ENCODE measurements around the gene FAM241B. TPM values are rescaled to one million over a fixed set of nuclear protein-coding genes. Genes with fewer than 3 reads are reported as not detected.

FAM241B gene
- total RNA-seq, 1 donor from 2014 or later: 2.6 TPM

DNA sequence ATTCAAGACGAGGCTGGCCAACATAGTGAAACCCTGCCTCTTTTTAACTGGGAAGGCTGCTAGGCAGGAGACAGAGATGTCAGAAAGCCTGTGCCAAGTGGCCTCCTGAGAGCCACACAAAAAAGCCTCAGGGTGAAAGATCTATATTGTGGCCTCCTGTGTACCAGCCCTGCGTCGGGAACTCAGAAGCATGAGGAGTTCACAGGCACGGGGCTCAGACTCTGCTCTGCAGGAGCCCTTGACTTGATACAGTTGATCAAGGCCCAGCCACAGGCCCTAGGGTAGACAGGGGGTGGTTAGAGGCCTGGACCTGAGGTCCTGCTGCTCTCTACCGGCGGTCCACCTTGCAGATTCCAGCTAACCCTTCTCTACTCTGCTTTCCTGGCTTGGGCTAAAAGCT, 30.2 kb downstream of the FAM241B start:
- Histone ChIP-seq H3K27ac (no peak overlapping the region), H3K36me3 (no peaks in the 10 kb centered on the region), H3K4me1 (peaks cover 27% of the 10 kb centered on the region), H4K20me1 (ENCODE audit: low read depth) (no peaks in the 10 kb centered on the region), H3K9ac (no peak overlapping the region), H3F3A (ENCODE audit: low read depth) (no peaks in the 10 kb centered on the region), H3K9me3 (ENCODE audit: low read depth) (no peaks in the 10 kb centered on the region), H3K4me2 (no peak overlapping the region), H3K27me3 (no peaks in the 10 kb centered on the region), H2AFZ (replicated peaks) (no peak overlapping the region), H3K79me2 (ENCODE audit: low read depth) (no peaks in the 10 kb centered on the region), H3K4me3 (no peak overlapping the region)
- TF ChIP-seq, protein P1, sequence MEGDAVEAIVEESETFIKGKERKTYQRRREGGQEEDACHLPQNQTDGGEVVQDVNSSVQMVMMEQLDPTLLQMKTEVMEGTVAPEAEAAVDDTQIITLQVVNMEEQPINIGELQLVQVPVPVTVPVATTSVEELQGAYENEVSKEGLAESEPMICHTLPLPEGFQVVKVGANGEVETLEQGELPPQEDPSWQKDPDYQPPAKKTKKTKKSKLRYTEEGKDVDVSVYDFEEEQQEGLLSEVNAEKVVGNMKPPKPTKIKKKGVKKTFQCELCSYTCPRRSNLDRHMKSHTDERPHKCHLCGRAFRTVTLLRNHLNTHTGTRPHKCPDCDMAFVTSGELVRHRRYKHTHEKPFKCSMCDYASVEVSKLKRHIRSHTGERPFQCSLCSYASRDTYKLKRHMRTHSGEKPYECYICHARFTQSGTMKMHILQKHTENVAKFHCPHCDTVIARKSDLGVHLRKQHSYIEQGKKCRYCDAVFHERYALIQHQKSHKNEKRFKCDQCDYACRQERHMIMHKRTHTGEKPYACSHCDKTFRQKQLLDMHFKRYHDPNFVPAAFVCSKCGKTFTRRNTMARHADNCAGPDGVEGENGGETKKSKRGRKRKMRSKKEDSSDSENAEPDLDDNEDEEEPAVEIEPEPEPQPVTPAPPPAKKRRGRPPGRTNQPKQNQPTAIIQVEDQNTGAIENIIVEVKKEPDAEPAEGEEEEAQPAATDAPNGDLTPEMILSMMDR (IDR thresholded peaks at IDR 0.05): no peak
- TF ChIP-seq EZH2phosphoT487 (IDR thresholded peaks at IDR 0.05) (no peak), EZH2 (IDR thresholded peaks at IDR 0.05) (no peak)
- H3K9me3 Mint-ChIP-seq: no peaks in the 10 kb centered on the region
- no peaks in the 10 kb centered on the region for H3K36me3 Mint-ChIP-seq
- H3K4me1 Mint-ChIP-seq: peaks cover 40% of the 10 kb centered on the region
- H3K27ac Mint-ChIP-seq: no peak overlapping the region
- no peak for DNase-seq (ENCODE audit: low spot score)
- no peak overlapping the region for H3K4me3 Mint-ChIP-seq
- peaks cover 12% of the 10 kb centered on the region for H3K27me3 Mint-ChIP-seq (ENCODE audit: insufficient read depth, low read depth)

DNA sequence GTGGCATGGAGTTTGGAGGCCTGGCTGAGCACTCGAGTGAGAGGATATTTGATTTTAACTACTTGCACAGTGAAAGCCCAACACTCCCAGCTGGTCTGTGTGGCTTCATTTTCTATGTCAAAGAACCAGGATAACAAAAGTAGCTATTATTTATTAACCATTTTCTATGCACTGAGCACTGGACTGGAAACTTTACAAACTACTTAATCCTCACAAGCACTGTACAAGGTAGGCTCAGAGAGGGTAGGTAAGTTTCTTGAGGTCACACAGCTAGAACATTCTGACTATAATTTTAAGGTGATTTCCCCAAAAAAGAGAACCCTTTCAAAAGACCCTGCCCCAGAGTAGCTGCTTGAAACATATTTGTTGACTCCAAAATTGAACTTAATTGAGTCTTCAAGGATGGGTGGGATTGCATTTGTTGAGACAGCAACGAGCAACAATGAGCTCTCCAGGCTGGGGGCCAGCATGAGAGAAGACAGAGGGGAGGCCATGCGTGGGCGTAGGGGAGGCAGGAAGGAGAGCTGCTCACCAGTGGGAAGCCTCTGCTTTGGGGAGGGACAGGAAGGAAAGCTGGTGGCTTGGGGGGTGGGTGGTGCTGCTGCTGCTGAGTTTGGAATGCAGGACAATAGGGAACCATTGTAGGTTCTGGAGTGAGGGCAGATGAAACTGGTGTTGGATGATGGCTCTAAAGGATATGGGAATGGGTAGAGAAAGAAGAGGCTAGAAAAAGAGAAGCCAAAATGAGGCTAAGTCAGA, 31.5 kb downstream of the FAM241B start:
- no peak for DNase-seq (ENCODE audit: low spot score)
- Histone ChIP-seq H3F3A (ENCODE audit: low read depth) (no peaks in the 10 kb centered on the region), H3K27ac (no peak overlapping the region), H3K4me1 (peaks cover 16% of the 10 kb centered on the region), H3K4me3 (no peak overlapping the region), H3K79me2 (ENCODE audit: low read depth) (no peaks in the 10 kb centered on the region), H3K9me3 (ENCODE audit: low read depth) (no peaks in the 10 kb centered on the region), H4K20me1 (ENCODE audit: low read depth) (no peaks in the 10 kb centered on the region), H3K27me3 (no peaks in the 10 kb centered on the region), H2AFZ (replicated peaks) (no peak overlapping the region), H3K36me3 (no peaks in the 10 kb centered on the region), H3K9ac (no peak overlapping the region), H3K4me2 (no peak overlapping the region)
- no peak overlapping the region for H3K4me3 Mint-ChIP-seq
- H3K9me3 Mint-ChIP-seq: no peaks in the 10 kb centered on the region
- peaks cover 14% of the 10 kb centered on the region for H3K27me3 Mint-ChIP-seq (ENCODE audit: insufficient read depth, low read depth)
- peak overlapping the region; percentile 39 for H3K27ac Mint-ChIP-seq
- H3K4me1 Mint-ChIP-seq: peaks cover 34% of the 10 kb centered on the region
- no peak for TF ChIP-seq EZH2 (IDR thresholded peaks at IDR 0.05)
- no peak for TF ChIP-seq EZH2phosphoT487 (IDR thresholded peaks at IDR 0.05)
- TF ChIP-seq, protein P1 (IDR thresholded peaks at IDR 0.05): no peak
- H3K36me3 Mint-ChIP-seq: no peaks in the 10 kb centered on the region

DNA sequence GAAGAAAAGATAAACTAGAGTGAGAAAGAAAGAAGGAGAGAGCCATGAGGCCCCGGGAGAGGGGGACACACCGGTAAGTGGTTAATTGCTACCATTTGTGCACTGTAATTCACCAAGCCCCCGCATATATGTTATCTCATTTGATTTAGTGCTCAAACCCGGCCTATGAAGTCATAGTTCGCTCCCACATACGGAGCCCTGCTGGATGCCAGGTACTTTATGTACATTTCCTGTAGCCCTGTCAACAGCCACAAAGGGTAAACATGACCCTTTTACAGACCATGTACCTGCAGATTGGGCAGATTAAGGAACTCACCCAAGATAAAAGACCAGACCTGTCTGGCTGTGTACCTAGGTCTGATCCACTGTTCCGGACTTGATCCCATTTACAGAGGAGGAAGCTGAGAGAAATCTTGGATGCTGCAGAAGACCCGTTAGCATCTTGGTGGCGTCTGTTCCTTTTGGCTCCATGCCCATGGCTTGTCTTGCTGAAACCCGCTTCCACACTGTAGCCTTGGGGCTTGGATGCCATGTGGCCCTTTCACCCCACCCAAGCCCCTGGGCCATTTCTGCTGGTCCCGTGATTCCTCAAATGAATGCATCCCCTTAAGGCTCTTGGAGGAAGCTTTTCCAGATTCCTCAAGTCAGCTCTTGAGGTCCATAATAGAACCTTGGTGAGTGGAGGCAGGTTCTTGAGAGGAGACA, 32.3 kb downstream of the FAM241B start:
- no peak overlapping the region for H3K27ac ChIP-seq
- no peak overlapping the region for H3K4me3 Mint-ChIP-seq
- no peak overlapping the region for H3K4me2 ChIP-seq
- H3K9me3 ChIP-seq (ENCODE audit: low read depth): no peaks in the 10 kb centered on the region
- no peak for DNase-seq (ENCODE audit: low spot score)
- H3K4me1 ChIP-seq: peaks cover 9% of the 10 kb centered on the region
- no peaks in the 10 kb centered on the region for H3K27me3 ChIP-seq
- H3K27ac Mint-ChIP-seq: peak overlapping the region; percentile 12
- H3F3A ChIP-seq (ENCODE audit: low read depth): no peaks in the 10 kb centered on the region
- no peaks in the 10 kb centered on the region for H4K20me1 ChIP-seq (ENCODE audit: low read depth)
- H3K4me3 ChIP-seq: no peak overlapping the region
- no peaks in the 10 kb centered on the region for H3K36me3 Mint-ChIP-seq
- no peak overlapping the region for H3K9ac ChIP-seq
- H3K36me3 ChIP-seq: no peaks in the 10 kb centered on the region
- no peaks in the 10 kb centered on the region for H3K79me2 ChIP-seq (ENCODE audit: low read depth)
- H3K27me3 Mint-ChIP-seq (ENCODE audit: insufficient read depth, low read depth): peaks cover 14% of the 10 kb centered on the region
- no peak overlapping the region for H2AFZ ChIP-seq (replicated peaks)
- no peaks in the 10 kb centered on the region for H3K9me3 Mint-ChIP-seq
- peaks cover 33% of the 10 kb centered on the region for H3K4me1 Mint-ChIP-seq
- TF ChIP-seq EZH2 (IDR thresholded peaks at IDR 0.05) (no peak), EZH2phosphoT487 (IDR thresholded peaks at IDR 0.05) (no peak)
- TF ChIP-seq, protein P1 (IDR thresholded peaks at IDR 0.05): no peak
